GM12801 (cell line): ENCODE results near the gene ERBB4.

Experiments used
- TF ChIP-seq, protein P1 (sequence below): IDR thresholded peaks from one replicate; pipeline ENCODE4 v1.5.1; 2011; ENCODE audit warnings: control low read depth; ENCODE audit not compliant: insufficient read length; ENCODE audit errors: extremely low read depth

The ERBB4 gene

DNA sequence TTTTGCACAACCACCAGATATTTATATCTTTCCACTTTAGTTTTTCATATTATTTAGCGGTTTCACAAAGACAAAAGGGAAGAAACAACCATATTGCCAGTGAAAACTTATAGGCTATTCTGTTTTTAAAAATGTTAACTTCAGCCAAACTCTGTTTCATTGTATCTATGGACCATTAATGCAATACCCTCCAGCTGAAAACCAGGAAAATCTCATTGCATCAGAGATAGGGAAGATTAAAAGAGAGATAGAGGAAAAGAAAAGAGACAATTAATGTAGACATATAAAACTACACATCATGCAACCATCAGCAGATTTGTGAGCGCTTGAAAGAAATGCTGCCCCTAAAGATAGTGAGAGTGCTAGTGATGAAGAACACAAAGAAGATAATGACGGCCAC lies 970.2 kb downstream of the ERBB4 start:
- TF ChIP-seq, protein P1, sequence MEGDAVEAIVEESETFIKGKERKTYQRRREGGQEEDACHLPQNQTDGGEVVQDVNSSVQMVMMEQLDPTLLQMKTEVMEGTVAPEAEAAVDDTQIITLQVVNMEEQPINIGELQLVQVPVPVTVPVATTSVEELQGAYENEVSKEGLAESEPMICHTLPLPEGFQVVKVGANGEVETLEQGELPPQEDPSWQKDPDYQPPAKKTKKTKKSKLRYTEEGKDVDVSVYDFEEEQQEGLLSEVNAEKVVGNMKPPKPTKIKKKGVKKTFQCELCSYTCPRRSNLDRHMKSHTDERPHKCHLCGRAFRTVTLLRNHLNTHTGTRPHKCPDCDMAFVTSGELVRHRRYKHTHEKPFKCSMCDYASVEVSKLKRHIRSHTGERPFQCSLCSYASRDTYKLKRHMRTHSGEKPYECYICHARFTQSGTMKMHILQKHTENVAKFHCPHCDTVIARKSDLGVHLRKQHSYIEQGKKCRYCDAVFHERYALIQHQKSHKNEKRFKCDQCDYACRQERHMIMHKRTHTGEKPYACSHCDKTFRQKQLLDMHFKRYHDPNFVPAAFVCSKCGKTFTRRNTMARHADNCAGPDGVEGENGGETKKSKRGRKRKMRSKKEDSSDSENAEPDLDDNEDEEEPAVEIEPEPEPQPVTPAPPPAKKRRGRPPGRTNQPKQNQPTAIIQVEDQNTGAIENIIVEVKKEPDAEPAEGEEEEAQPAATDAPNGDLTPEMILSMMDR, result no peak

DNA sequence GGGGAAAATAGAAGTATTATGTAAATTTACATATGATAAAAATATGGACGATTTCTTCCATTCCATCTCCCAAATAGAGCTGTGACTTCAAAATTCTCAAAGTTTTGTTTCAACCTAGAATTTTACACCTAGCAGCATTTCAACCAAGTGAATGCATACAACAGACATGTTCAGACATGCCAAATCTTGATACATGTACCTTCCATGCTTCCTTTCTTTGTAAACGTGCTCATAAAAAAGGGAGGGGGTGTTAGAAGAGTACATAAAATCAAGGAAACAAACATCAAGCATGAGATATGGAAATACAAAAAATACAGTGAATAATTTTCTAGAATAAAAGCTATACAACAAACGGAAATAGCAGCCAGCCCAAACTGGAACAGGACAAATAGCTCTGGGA lies 974.2 kb downstream of the ERBB4 start:
- TF ChIP-seq, protein P1, result no peak

DNA sequence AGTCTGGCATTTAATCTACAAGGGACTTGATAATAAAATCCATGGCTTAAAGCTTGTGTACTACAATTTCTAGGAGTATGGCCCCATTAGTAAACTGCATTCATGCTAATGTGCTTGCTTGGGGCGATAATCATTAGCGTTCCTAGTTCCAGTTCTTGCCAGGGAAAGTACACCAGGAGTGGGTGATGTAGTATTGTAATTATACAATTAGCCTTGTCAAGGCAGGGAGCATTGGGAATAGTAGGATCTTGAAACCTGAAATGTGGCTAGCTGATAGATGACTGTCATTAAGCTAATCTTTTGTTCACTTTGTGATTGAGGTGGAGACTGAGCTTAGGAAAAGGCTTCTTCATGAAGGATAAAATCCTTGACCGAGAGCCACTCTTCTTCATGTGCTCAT lies 993.0 kb downstream of the ERBB4 start:
- TF ChIP-seq, protein P1, result no peak

DNA sequence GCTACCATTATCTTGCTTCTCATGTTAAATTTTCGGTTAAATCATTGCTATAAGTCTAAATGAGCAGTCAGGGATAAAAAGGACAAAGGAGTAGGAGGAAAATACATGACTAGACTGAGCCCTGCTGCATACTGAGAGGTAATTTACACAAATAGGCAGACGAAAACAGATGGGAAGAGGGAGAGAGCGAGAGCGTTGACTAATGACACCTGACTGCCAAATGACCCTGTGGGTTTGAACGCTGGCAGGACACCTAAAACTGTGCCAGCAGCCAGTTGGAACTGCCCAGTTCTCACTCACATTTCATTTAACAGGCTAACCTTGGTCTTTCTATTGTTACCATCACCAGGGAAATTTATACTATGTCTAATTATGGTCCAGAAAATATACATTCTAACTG lies 1004.0 kb downstream of the ERBB4 start:
- TF ChIP-seq, protein P1, result no peak

DNA sequence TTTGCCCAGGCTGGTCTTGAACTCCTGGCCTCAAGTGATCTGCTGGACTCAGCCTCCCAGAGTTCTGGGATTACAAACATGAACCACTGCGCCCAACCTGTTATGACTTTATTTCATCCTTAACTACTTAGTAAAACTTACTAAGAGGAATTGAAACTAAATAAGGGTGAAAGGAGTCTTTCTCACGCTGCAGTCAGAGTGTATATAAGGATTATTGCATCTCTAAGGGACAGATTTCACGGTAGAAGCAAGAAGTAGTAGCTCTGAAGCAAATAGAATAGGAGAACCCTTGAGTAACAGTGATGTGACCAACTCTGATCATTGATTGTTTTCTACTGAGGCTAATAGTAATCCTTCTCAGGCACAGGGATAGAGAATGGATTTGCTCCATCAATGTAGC lies 1022.1 kb downstream of the ERBB4 start:
- TF ChIP-seq, protein P1, result no peak

DNA sequence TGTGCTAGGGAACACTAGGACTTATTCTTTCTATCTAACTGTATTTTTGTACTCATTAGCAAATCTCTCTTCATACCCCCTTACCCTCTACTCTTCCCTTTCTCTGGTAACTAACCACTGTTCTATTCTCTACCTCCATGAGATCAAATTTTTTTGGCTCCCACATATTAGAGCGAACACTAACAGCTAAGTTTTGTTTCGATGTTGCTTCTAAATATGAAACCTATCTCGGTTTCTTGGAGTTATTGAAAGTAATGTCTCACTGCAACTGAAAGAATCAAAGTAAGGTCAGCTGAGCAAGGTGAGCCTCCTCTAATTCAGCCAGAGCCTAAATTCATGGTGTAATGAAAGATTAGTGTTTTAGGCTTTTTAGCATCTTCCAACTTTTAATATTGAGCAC lies 1024.6 kb downstream of the ERBB4 start:
- TF ChIP-seq, protein P1, result no peak

DNA sequence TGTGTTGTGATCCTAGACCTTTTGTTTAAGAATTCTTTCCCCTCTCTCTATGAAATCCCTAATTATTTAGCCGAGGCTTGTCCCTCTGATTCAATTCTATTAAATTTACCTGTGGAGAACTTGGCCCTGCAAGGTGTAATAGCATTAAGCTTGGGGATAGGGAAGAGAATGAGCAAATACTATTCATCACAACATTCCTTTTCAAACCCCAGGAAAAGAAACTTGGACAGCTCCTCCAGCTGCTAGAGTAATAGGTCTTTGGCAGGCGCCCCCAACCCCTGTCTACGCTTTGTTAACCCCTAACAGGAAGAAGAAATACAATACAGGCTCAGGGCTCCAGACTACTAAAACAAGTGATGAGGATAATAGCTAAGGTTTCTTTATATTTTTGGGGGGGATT lies 1025.2 kb downstream of the ERBB4 start:
- TF ChIP-seq, protein P1, result no peak

DNA sequence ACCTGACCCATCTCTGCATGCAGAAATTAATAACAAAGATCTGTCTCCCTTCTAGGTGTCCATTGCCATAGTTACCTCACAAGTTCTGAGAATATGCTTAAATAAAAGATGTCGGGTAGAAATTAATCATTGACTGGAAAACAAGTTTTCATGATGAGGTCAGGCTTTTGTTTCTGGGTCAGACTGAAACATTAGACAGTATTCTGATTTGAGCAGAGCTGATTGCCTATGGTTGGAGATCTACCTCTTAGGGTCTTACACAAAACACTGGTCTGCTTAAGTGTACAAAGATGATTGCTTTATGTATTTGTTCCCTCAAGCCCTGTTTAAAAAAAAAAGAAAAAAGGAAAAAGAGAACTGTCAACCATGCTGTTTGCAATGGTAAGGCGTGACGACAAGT lies 1025.8 kb downstream of the ERBB4 start:
- TF ChIP-seq, protein P1, result no peak
